PC-9 (cell line): ENCODE data around the gene PKNOX2. TPM values are rescaled to one million over a fixed set of nuclear protein-coding genes. Genes with fewer than 3 reads are reported as not detected.

Source experiments
- BruUV-seq: library from RNA; stranded (reverse); fragments of 400-500 nt; replicated peaks from 2 replicates; lab custom pipeline; 2021; lab: Mats Ljungman, UMichigan
- CTCF ChIA-PET: fragments of 300-600 bp; sonication (Branson Sonifier 250); formaldehyde crosslinking; loops from one replicate; lab custom pipeline; 2022; ENCODE audit warnings: antibody characterized with exemption; lab: Charles Lee
- POLR2A ChIA-PET: fragments of 300-600 bp; sonication (Branson Sonifier 250); formaldehyde crosslinking; loops from one replicate; lab custom pipeline; 2022; ENCODE audit warnings: antibody characterized with exemption; ENCODE audit not compliant: unreplicated experiment; lab: Charles Lee
- DNase-seq, 2 experiments: peaks; one replicate each; pipeline versions ENCODE4 v3.0.0 to v3.0.0-alpha.2; 2015 to 2022; ENCODE audit warnings: mixed read lengths in 1 of 2
- H2AFZ ChIP-seq: fragments of 200-600 bp; sonication (generic); 2 replicates; pipeline ENCODE4 v1.8.1; 2017; ENCODE audit warnings: antibody characterized with exemption
- H3F3A ChIP-seq: fragments of 200-600 bp; sonication (generic); 2 replicates; pipeline ENCODE4 v1.8.1; 2017; ENCODE audit warnings: antibody characterized with exemption, mild to moderate bottlenecking, low read depth; ENCODE audit not compliant: insufficient read depth
- H3K27ac ChIP-seq: fragments of 200-600 bp; sonication (generic); 2 replicates; pipeline ENCODE4 v1.6.1; 2016; ENCODE audit warnings: mixed run types
- H3K27me3 ChIP-seq: fragments of 200-600 bp; sonication (generic); 2 replicates; pipeline ENCODE4 v1.6.1; 2016; ENCODE audit warnings: low read depth, mixed run types; ENCODE audit not compliant: insufficient read depth
- H3K36me3 ChIP-seq: fragments of 200-600 bp; sonication (generic); 2 replicates; pipeline ENCODE4 v1.6.1; 2016; ENCODE audit warnings: low read depth, mixed run types
- H3K4me1 ChIP-seq: fragments of 200-600 bp; sonication (generic); replicated peaks from 2 replicates; pipeline ENCODE4 v1.6.1; 2016; ENCODE audit warnings: mixed run types; ENCODE audit not compliant: insufficient read depth
- H3K4me2 ChIP-seq: fragments of 200-600 bp; sonication (generic); 2 replicates; pipeline ENCODE4 v1.6.1; 2017; ENCODE audit warnings: mixed run types
- H3K4me3 ChIP-seq: fragments of 200-600 bp; sonication (generic); 2 replicates; pipeline ENCODE4 v1.6.1; 2016; ENCODE audit warnings: mixed run types
- H3K79me2 ChIP-seq: fragments of 200-600 bp; sonication (generic); 2 replicates; pipeline ENCODE4 v1.6.1; 2017; ENCODE audit warnings: low read depth, mixed run types
- H3K9me2 ChIP-seq: fragments of 200-600 bp; sonication (generic); 2 replicates; pipeline ENCODE4 v1.8.1; 2017; ENCODE audit warnings: mild to moderate bottlenecking; ENCODE audit not compliant: insufficient read depth
- H3K9me3 ChIP-seq: fragments of 200-600 bp; sonication (generic); 2 replicates; pipeline ENCODE4 v1.8.1; 2016; ENCODE audit warnings: low read depth; ENCODE audit not compliant: insufficient read depth
- H4K20me1 ChIP-seq: fragments of 200-600 bp; sonication (generic); 2 replicates; pipeline ENCODE4 v1.8.1; 2017; ENCODE audit not compliant: insufficient read depth
- CTCF ChIP-seq: fragments of 200-600 bp; sonication (generic); conservative IDR thresholded peaks from 2 replicates; pipeline ENCODE4 v1.6.1; 2017; ENCODE audit warnings: mixed run types, antibody characterized with exemption, mild to moderate bottlenecking, moderate library complexity
- EZH2 ChIP-seq: fragments of 200-600 bp; sonication (generic); IDR thresholded peaks from 2 replicates; pipeline ENCODE4 v1.8.0; 2017; ENCODE audit warnings: antibody characterized with exemption, low read depth
- intact Hi-C: fragments of 100-400 bp; cut with micrococcal nuclease; formaldehyde crosslinking; loops from one replicate; pipeline ENCODE4 v1.10.0; 2022; ENCODE audit not compliant: unreplicated experiment
- total RNA-seq: library from RNA; stranded (reverse); gene quantifications from 2 replicates; pipeline ENCODE4 v1.2.3, GENCODE V29; 2021

The PKNOX2 gene
- total RNA-seq, 1 experiment from 2014 or later, result not detected

- ChIA-PET CTCF (no interaction called here), POLR2A (no interaction called here)
- intact Hi-C loops, result no loop called here
- Histone ChIP-seq H4K20me1 (no peaks in the 10 kb centered on the region), H3K4me1 (no peaks in the 10 kb centered on the region), H3K27ac (no peak overlapping the region), H3K4me2 (no peak overlapping the region), H2AFZ (no peak overlapping the region), H3K36me3 (no peaks in the 10 kb centered on the region), H3K9me2 (no peaks in the 10 kb centered on the region), H3K27me3 (peaks cover 20% of the 10 kb centered on the region), H3K9me3 (no peaks in the 10 kb centered on the region), H3K79me2 (no peaks in the 10 kb centered on the region), H3K4me3 (no peak overlapping the region), H3F3A (no peaks in the 10 kb centered on the region)
- BruUV-seq, result no TSS peak
- no peak for TF ChIP-seq CTCF
- TF ChIP-seq EZH2, result no peak
- no peak for DNase-seq
Measured at GRCh38 chr11:125262830-125263218, 98.3 kb downstream of the PKNOX2 start.

DNA sequence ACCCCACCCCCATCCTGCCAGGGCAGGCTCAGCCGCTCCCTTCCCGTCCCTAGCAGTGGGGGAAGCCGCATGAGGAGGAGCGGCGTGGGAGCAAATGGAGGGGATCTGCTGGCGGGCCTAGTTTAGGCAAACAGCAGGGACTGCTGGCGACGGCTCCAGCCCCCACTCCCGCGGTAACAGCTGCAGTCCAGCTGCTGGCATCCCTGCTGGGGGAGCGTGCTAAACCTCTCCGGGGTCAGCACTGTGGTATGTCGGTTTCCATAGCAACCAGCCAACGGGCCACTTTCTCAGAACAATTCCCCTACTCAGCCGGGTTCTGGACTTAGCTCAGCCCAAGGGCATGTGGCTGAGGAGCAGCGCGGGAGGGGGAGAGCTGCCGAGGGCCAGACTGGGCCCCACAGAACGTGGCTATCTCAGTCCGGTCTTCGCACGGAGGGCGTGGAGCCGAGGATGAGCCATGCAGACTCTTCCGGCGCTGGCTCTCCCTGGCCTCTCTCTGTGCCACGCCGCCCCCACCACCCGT is 98.8 kb downstream of the PKNOX2 start:
- Histone ChIP-seq H3K9me2 (no peaks in the 10 kb centered on the region), H3K27ac (no peak overlapping the region), H3K4me2 (no peak overlapping the region), H2AFZ (no peak overlapping the region), H3K4me1 (no peaks in the 10 kb centered on the region), H3K36me3 (no peaks in the 10 kb centered on the region), H3F3A (no peaks in the 10 kb centered on the region), H3K4me3 (no peak overlapping the region), H3K27me3 (peaks cover 20% of the 10 kb centered on the region), H4K20me1 (no peaks in the 10 kb centered on the region), H3K9me3 (no peaks in the 10 kb centered on the region), H3K79me2 (no peaks in the 10 kb centered on the region)
- ChIA-PET POLR2A (no interaction called here), CTCF (no interaction called here)
- no TSS peak for BruUV-seq
- DNase-seq, result peak in 1 of 2 experiments; percentile 10
- intact Hi-C loops, result no loop called here
- no peak for TF ChIP-seq CTCF

DNA sequence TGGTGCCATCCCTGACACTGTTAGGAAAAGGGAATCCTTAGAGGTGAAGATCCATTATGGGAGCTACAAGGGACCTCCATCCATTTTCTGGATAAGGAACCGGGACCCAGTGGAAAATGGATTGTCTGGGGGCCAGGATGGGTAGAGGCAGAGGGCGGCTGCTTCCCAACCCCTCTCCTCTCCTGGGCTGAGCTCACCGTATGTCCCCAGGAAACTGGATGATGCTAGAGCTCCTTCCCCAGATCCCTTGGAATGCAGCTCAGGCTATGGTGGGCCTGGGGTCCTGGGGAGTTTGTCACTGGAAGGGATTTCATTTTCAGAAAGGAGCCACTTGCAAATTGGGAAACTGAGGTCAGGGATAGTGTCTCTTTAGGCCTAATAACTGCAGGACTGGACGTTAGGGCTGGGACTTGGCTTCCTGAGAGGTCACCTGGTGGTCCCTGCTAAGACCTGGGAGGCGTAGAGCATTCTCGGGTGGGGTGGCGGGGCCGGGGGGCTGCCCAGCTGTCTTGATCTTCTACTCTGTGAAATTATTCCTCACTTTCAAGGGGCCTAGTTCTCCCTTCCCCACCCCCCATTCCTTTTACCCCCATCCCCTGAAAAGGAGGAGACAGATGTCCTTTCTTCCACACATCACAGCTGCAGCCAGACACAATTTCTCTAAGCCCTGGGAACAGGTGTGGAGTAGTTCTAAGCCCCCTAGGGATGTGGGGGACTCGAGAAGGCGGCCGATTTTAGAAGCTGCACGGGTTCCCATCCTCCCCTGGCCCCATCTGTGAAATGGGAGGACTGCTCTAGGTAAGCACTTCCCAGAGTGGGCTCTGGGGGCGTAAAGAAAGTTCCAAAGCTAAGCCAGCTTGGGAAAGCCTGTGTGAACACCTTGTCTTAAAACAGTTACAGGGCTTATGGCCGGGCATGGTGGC is 99.8 kb downstream of the PKNOX2 start:
- no peaks in the 10 kb centered on the region for H3K9me3 ChIP-seq
- TF ChIP-seq CTCF, result no peak
- TF ChIP-seq EZH2, result no peak
- H3K27me3 ChIP-seq, result peaks cover 20% of the 10 kb centered on the region
- H3K4me1 ChIP-seq, result no peaks in the 10 kb centered on the region
- no peak overlapping the region for H3K27ac ChIP-seq
- intact Hi-C loops, result no loop called here
- H3K36me3 ChIP-seq, result no peaks in the 10 kb centered on the region
- ChIA-PET CTCF (no interaction called here), POLR2A (no interaction called here)
- H3K4me3 ChIP-seq, result no peak overlapping the region
- BruUV-seq, result no TSS peak
- no peaks in the 10 kb centered on the region for H3K79me2 ChIP-seq
- H2AFZ ChIP-seq, result no peak overlapping the region
- no peaks in the 10 kb centered on the region for H3F3A ChIP-seq
- H4K20me1 ChIP-seq, result no peaks in the 10 kb centered on the region
- DNase-seq, result no peak
- H3K9me2 ChIP-seq, result no peaks in the 10 kb centered on the region
- H3K4me2 ChIP-seq, result no peak overlapping the region
